BLaER1 (cell line): ENCODE data around the gene SDK1.

ENCODE experiments used
- H3K27ac ChIP-seq: shearing (Covaris generic); formaldehyde crosslinking; 2 replicates; pipeline ENCODE4 v1.8.1; 2022
- H3K27me3 ChIP-seq: shearing (Covaris generic); formaldehyde crosslinking; 2 replicates; pipeline ENCODE4 v1.8.1; 2022
- H3K36me3 ChIP-seq: shearing (Covaris generic); formaldehyde crosslinking; 2 replicates; pipeline ENCODE4 v1.8.1; 2022
- H3K4me1 ChIP-seq: shearing (Covaris generic); formaldehyde crosslinking; 2 replicates; pipeline ENCODE4 v1.8.1; 2022
- H3K4me2 ChIP-seq: shearing (Covaris generic); formaldehyde crosslinking; 2 replicates; pipeline ENCODE4 v1.8.1; 2022
- H3K4me3 ChIP-seq: shearing (Covaris generic); formaldehyde crosslinking; 2 replicates; pipeline ENCODE4 v1.8.1; 2022
- H3K9ac ChIP-seq: shearing (Covaris generic); formaldehyde crosslinking; 2 replicates; pipeline ENCODE4 v1.8.1; 2022
- H3K9me3 ChIP-seq: shearing (Covaris generic); formaldehyde crosslinking; 2 replicates; pipeline ENCODE4 v1.8.1; 2022
- H4K20me1 ChIP-seq: shearing (Covaris generic); formaldehyde crosslinking; 2 replicates; pipeline ENCODE4 v1.8.1; 2022
- Cebpa-rat ChIP-seq: shearing (Covaris generic); IDR thresholded peaks from 2 replicates; pipeline ENCODE4 v1.8.1; 2022

Gene SDK1

DNA sequence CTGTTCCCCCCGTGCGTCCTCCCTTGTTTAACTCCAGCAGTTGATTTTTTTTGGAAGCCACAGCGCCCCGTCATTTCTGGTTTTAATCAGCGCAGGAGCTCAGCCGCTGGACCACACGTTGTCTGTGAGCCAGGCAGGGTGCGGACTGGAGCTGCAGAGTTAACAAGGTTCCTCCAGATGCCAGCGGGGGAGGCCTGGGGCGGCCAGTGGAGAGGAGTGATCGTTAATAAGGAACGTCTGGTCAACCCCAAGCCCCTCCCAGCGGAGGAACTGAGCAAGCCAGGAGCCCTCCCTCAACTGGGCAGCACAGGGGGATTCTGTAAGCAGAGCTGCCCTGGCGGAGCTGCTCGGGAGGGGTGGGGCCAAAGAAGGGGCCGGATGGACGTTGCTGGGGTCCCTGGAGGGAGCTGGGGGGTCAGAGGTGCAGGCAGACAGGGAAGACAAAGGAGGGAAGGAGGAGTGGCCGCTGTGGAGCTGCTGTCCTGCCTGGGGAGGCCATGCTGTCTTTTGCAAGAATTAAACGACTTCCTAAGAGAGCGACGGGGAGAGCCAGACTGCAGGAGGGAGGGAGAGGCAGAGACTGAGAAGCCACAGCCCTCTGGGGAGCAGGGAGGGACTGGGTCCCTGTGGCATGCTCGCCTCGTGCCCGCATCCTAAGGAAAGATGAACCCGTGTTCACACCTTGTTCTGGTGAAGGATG, 843.9 kb downstream of the SDK1 start:
- H3K36me3 ChIP-seq: no peaks in the 10 kb centered on the region
- H4K20me1 ChIP-seq: no peaks in the 10 kb centered on the region
- H3K4me3 ChIP-seq: peak overlapping the region; percentile 53
- no peaks in the 10 kb centered on the region for H3K9me3 ChIP-seq
- H3K27ac ChIP-seq: peak overlapping the region; percentile 19; the same call in 1 of the 2 replicates
- no peak for TF ChIP-seq Cebpa-rat
- H3K9ac ChIP-seq: 0 out of 2 replicates have a peak overlapping the region, but pooled peaks have one; percentile 27
- H3K4me2 ChIP-seq: peak overlapping the region; percentile 92
- peaks cover 36% of the 10 kb centered on the region for H3K4me1 ChIP-seq
- H3K27me3 ChIP-seq: no peaks in the 10 kb centered on the region; the same call in 1 of the 2 replicates

DNA sequence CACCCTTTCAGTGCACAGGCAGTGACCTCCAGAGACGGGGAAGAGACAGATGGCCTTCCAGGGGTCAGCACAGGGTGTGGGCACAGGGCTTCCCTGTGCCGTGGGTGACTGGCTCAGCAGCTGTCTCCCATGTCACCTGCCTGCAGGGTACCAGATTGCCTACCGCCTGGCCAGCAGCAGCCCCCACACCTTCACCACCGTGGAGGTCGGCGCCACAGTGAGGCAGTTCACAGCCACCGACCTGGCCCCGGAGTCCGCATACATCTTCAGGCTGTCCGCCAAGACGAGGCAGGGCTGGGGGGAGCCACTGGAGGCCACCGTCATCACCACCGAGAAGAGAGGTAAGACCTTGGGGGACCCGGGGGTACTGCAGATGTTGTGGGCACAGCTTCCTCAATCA, 844.5 kb downstream of the SDK1 start:
- no peak overlapping the region for H3K9ac ChIP-seq
- no peaks in the 10 kb centered on the region for H4K20me1 ChIP-seq
- no peaks in the 10 kb centered on the region; the same call in 1 of the 2 replicates for H3K27me3 ChIP-seq
- H3K4me2 ChIP-seq: peak overlapping the region; percentile 92
- H3K4me3 ChIP-seq: no peak overlapping the region
- TF ChIP-seq Cebpa-rat: no peak
- peaks cover 36% of the 10 kb centered on the region for H3K4me1 ChIP-seq
- no peaks in the 10 kb centered on the region for H3K36me3 ChIP-seq
- H3K9me3 ChIP-seq: no peaks in the 10 kb centered on the region
- H3K27ac ChIP-seq: no peak overlapping the region

DNA sequence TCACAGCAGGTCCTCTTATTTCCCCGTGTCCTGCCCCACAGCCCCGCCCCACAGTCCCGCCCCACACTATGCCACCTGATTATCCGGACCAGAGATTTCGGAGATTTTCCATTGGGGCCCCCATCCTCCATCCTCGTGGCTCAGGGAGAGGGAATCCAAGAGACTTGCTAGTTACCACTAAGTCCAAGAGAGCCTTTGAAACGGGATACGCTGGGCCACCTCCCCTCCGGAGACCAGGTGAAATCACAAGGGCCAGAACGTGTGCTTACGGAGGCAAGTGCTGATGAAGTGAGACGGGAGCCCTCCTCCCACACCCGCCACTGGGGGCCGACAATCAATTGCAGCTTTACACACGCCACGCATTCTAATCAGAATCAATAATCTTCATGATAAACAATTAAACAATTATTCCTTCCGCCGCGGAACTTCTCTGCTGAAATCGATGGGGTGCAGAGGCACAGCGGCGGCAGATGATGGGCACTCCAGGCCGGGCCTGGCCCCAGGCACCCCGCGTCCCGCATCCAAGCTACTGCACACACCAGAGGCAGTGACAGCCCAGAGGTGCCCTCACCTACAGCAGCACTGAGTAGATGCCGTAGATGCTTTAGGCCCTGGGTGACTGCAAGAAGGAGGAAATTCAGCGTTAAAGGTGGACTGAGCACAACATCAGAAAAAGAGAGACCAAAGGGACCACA, 847.0 kb downstream of the SDK1 start:
- Histone ChIP-seq H3K4me2 (peak overlapping the region; percentile 63), H3K4me3 (no peak overlapping the region), H3K9me3 (no peaks in the 10 kb centered on the region), H3K27ac (no peak overlapping the region), H3K9ac (no peak overlapping the region), H4K20me1 (no peaks in the 10 kb centered on the region), H3K36me3 (no peaks in the 10 kb centered on the region), H3K4me1 (peaks cover 36% of the 10 kb centered on the region), H3K27me3 (no peaks in the 10 kb centered on the region; the same call in 1 of the 2 replicates)
- no peak for TF ChIP-seq Cebpa-rat

DNA sequence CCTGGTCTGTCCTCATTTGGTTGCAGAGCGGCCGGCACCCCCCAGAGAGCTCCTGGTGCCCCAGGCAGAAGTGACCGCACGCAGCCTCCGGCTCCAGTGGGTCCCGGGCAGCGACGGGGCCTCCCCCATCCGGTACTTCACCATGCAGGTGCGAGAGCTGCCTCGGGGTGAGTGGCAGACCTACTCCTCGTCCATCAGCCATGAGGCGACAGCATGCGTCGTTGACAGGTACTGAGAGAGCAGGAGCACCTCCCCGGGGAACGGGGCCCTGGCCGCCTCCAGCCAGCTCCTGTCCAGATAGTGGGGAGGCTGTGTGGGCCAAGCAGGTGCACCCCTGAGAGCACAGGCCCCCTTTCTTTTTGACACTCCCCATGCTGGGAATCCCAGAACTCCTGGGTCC, 848.2 kb downstream of the SDK1 start:
- no peak for TF ChIP-seq Cebpa-rat
- H3K36me3 ChIP-seq: no peaks in the 10 kb centered on the region
- H3K27ac ChIP-seq: no peak overlapping the region
- no peaks in the 10 kb centered on the region; the same call in 1 of the 2 replicates for H3K27me3 ChIP-seq
- H3K4me1 ChIP-seq: peaks cover 34% of the 10 kb centered on the region
- H4K20me1 ChIP-seq: no peaks in the 10 kb centered on the region
- no peak overlapping the region for H3K4me2 ChIP-seq
- no peak overlapping the region for H3K9ac ChIP-seq
- H3K9me3 ChIP-seq: no peaks in the 10 kb centered on the region
- no peak overlapping the region for H3K4me3 ChIP-seq

DNA sequence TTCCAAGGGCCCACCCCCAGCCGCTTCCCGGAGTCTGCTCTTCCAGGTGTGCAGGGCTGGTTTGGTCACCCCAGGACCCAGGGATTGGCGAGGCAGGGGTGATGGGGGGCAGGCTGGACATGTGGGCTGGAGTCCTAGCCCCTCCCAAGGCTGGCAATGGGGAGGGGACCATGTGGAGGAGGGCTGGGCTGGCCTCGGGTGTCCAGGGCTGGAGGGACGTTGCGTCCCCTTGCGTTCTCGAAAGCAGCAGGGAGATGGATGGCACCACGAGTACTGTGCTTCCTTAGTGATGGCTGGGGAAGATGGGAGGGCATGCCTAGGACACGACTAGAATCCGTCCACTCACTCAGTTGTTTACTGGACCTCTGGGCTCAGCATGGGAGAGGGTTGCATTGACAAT, 848.6 kb downstream of the SDK1 start:
- peaks cover 30% of the 10 kb centered on the region for H3K4me1 ChIP-seq
- H3K36me3 ChIP-seq: no peaks in the 10 kb centered on the region
- H4K20me1 ChIP-seq: no peaks in the 10 kb centered on the region
- H3K27ac ChIP-seq: no peak overlapping the region
- H3K9ac ChIP-seq: no peak overlapping the region
- no peak overlapping the region for H3K4me3 ChIP-seq
- H3K4me2 ChIP-seq: no peak overlapping the region
- no peak for TF ChIP-seq Cebpa-rat
- no peaks in the 10 kb centered on the region for H3K27me3 ChIP-seq
- H3K9me3 ChIP-seq: no peaks in the 10 kb centered on the region

DNA sequence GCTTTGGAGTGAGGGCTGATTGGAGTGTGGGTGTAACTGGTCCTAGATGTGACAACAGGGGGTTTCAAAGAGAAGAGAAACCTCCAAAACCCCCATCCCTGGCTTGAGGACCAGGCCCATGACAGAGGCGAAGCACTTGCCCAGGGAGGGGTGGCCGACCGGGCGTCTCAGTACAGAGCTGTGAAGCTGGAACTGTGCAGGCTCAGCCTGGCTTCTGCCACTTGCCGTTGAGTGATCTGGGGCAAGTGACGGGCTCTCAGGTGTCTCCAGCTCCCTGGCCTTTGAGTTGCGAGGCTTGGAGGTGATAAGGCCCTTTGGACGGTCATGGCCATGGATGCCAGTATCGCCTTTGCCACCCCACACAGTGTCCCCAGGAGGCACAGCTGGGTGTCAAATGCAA, 849.7 kb downstream of the SDK1 start:
- Histone ChIP-seq H3K9ac (no peak overlapping the region), H3K27ac (no peak overlapping the region), H4K20me1 (no peaks in the 10 kb centered on the region), H3K4me2 (no peak overlapping the region), H3K27me3 (no peaks in the 10 kb centered on the region), H3K9me3 (no peaks in the 10 kb centered on the region), H3K4me3 (no peak overlapping the region), H3K4me1 (peaks cover 19% of the 10 kb centered on the region), H3K36me3 (no peaks in the 10 kb centered on the region)
- no peak for TF ChIP-seq Cebpa-rat

DNA sequence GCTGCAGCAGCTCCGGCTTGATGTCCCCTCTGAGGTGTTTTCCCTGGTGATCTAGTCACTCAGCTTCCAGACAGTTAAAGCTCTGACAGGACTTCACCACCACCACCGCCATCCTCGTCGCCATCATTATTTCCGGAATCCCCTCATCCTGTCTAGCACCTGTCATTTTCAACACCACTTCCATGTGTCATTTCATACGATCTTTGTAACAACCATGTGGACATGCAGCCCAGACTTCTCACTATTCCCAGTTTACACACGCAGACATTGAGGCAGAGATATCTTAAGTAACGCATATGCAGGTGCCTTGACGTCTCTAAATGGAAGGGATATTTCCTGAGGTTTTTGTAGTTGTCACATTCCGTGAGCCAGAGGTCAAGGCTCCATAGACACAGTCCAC, 850.5 kb downstream of the SDK1 start:
- no peaks in the 10 kb centered on the region for H3K9me3 ChIP-seq

DNA sequence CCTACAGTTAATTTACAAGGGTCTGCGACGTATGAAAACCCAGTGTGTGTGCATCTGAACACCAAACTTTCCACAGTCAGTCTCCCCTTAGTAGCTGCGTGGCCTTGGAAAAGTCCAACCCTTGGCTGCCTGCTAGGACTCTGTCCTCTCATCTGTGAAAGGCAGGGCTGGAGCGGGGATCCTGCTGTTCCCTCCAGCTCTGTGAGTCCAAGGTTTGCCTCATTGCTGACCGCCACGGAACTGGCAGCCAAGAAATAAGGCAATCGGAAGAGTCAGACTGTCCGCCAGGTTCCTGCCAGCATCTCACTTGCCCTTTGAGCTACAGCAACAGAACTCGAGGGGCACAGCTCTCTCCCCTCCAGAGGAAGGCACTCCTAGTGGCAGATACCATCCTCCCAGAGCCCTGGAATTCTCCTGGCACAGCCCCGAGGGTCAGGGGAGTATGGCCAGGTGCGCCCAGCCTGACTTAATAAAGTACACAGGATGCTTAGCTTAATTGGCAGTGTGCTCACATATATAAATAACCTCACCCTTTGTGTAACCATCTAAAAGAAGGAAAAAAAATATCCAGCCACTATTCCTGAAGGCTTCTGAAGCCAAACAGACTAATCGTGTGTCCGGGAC, 851.0 kb downstream of the SDK1 start:
- Histone ChIP-seq H3K4me2 (no peak overlapping the region), H3K4me1 (peaks cover 7% of the 10 kb centered on the region), H3K36me3 (no peaks in the 10 kb centered on the region), H3K4me3 (no peak overlapping the region), H3K27ac (no peak overlapping the region), H3K9ac (no peak overlapping the region), H3K27me3 (no peaks in the 10 kb centered on the region), H4K20me1 (no peaks in the 10 kb centered on the region), H3K9me3 (no peaks in the 10 kb centered on the region)
- TF ChIP-seq Cebpa-rat: no peak

More for the DNA sequence above, 850.5 kb downstream of the SDK1 start:
- Histone ChIP-seq H3K27me3 (no peaks in the 10 kb centered on the region), H3K36me3 (no peaks in the 10 kb centered on the region), H3K4me1 (peaks cover 12% of the 10 kb centered on the region), H3K27ac (no peak overlapping the region), H3K4me2 (no peak overlapping the region), H3K4me3 (no peak overlapping the region), H4K20me1 (no peaks in the 10 kb centered on the region), H3K9ac (no peak overlapping the region)
- no peak for TF ChIP-seq Cebpa-rat

DNA sequence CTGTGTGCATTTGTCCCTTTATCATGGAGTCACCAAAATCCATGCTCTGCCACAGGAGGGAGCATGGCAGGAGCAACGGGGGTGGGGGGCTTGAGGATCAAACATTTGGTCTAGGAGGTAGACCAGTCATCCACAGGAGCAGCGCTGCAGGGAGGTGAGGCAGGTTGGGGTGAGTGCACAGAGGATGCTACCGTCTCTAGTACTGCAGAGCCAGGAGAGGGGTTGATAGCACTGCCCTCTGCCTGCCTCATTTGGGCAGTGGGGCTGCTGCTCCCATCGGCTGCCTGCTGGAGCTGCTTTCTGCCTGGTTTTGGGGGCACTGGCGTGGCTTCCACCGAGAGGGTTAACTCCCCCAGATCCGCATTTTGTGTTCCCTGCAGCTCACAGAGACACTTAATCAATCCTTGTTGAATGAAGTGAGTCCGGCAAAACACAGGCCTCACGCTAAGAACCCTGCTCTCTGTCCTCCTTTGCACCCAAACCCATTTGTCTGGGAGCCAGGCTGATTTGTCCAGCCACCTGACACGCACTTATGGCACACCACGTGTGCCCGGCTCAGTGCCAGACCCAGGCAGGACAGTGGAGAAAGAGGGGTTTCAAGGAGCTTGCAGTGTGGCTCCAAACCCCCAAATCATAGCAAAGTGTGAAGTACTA, 854.0 kb downstream of the SDK1 start:
- H3K4me3 ChIP-seq: no peak overlapping the region
- H3K9me3 ChIP-seq: no peaks in the 10 kb centered on the region
- H4K20me1 ChIP-seq: no peaks in the 10 kb centered on the region
- no peak for TF ChIP-seq Cebpa-rat
- no peaks in the 10 kb centered on the region for H3K4me1 ChIP-seq
- no peaks in the 10 kb centered on the region for H3K27me3 ChIP-seq
- H3K27ac ChIP-seq: no peak overlapping the region
- H3K9ac ChIP-seq: no peak overlapping the region
- no peak overlapping the region for H3K4me2 ChIP-seq
- H3K36me3 ChIP-seq: no peaks in the 10 kb centered on the region
